Testis (tissue), 2 donors: ENCODE measurements around the gene NRG4.
"Not testable (repeated sequence)": the region's sequence is repeated elsewhere in the genome, so short reads cannot be mapped to it uniquely, and the experiment has no call there.

Experiments
- POLR2A ChIP-seq: fragments of 450-650 bp; IDR thresholded peaks from one replicate; pipeline ENCODE4 v1.6.1; 2017; ENCODE audit warnings: antibody characterized with exemption, mild to moderate bottlenecking, moderate library complexity
- TF ChIP-seq, protein P1 (sequence below), 3 experiments: fragments of 450-650 bp in 2 of 3; fragments of 200-600 bp in 1 of 3; sonication (generic) in 1 of 3; IDR thresholded peaks; one replicate each; pipeline ENCODE4 v1.5.1; 2016 to 2019; ENCODE audit warnings: antibody characterized with exemption in 3 of 3, mild to moderate bottlenecking in 2 of 3, moderate library complexity in 1 of 3

DNA sequence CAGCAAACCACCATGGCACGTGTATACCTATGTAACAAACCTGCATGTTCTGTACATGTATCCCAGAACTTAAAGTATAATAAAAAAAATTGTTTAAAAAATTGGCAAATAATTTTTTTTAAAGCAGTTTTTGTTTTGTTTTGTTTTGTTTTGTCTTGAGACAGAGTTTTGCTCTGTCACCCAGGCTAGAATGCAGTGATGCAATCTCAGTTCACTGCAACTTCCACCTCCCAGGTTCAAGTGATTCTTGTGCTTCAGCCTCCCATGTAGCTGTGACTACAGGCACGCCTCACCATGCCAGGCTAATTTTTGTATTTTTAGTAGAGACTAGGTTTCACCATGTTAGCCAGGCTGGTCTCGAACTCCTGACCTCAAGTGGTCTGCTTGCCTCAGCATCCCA is 27.5 kb downstream of the NRG4 start:
- TF ChIP-seq, protein P1, sequence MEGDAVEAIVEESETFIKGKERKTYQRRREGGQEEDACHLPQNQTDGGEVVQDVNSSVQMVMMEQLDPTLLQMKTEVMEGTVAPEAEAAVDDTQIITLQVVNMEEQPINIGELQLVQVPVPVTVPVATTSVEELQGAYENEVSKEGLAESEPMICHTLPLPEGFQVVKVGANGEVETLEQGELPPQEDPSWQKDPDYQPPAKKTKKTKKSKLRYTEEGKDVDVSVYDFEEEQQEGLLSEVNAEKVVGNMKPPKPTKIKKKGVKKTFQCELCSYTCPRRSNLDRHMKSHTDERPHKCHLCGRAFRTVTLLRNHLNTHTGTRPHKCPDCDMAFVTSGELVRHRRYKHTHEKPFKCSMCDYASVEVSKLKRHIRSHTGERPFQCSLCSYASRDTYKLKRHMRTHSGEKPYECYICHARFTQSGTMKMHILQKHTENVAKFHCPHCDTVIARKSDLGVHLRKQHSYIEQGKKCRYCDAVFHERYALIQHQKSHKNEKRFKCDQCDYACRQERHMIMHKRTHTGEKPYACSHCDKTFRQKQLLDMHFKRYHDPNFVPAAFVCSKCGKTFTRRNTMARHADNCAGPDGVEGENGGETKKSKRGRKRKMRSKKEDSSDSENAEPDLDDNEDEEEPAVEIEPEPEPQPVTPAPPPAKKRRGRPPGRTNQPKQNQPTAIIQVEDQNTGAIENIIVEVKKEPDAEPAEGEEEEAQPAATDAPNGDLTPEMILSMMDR (IDR thresholded peaks at IDR 0.05) = not testable (repeated sequence)
- not testable (repeated sequence) for TF ChIP-seq POLR2A
